Astrocyte of the spinal cord (primary cell): ENCODE results near the gene HOXB4.

ENCODE experiments used
- DNase-seq: peaks from one replicate; pipeline ENCODE4 v3.0.0; 2011; ENCODE audit warnings: low read depth, low spot score
- H3K4me3 ChIP-seq: 2 replicates; pipeline ENCODE4 v1.5.1; 2011; ENCODE audit warnings: low read depth, mild to moderate bottlenecking, low read length, moderate library complexity
- CTCF ChIP-seq: IDR thresholded peaks from 2 replicates; pipeline ENCODE4 v1.5.1; 2012; ENCODE audit warnings: low read depth, mild to moderate bottlenecking, low read length, inconsistent platforms
- in situ Hi-C: cut with HindIII; loops from 2 replicates; pipeline ENCODE4 v1.10.0; 2017; ENCODE audit warnings: low sequenced_read_pairs

HOXB4 gene

DNA sequence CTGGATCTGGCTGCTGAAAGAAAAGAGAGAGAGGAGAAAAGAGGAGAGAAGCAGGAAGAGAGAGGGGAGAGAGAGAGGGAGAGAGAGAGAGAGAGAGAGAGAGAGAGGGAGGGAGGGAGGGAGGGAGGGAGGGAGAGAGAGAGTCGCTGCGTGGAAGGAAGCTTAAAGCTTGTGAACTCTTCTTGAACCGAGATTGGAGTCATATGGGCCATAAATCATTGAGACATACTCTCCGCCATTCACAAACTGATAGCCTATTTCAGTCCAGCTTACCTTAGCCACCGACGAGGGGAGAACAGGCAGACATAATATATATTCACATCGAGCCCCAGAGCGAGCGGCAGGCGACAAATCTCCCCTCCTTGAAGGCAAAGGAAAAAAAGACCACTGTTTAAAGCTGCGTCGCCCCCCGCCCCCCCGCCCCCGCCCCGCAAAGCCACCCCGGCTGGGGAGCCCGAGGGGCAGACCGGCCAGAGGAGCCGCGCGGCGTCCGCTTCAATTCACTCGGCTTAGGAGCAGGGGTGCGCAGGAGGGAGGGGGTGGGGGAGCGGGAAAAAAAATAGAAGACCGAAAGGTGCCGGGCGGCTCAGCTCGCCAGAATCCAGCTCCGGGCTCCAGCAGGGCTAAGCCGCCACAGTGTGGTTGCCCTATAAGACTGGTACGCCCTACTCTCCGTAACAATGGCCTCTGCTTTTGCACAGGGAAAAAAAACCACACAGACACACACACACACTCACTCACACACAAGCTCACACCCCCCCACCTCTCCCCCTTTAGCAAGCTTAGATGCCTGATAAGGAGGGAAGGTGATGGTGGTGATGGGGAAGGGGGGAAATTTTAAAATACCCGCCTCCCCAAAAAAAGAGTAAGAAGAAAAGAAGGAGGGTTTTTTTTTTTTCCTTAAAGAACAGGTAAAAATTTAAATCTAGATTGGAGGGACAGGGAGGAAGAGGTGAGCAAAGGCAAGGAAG lies 22.6 kb downstream of the HOXB4 start:
- peak overlapping the region; percentile 51 for H3K4me3 ChIP-seq
- TF ChIP-seq CTCF, result no peak
- DNase-seq, result peak; percentile 92
- in situ Hi-C loops, result no loop called here

DNA sequence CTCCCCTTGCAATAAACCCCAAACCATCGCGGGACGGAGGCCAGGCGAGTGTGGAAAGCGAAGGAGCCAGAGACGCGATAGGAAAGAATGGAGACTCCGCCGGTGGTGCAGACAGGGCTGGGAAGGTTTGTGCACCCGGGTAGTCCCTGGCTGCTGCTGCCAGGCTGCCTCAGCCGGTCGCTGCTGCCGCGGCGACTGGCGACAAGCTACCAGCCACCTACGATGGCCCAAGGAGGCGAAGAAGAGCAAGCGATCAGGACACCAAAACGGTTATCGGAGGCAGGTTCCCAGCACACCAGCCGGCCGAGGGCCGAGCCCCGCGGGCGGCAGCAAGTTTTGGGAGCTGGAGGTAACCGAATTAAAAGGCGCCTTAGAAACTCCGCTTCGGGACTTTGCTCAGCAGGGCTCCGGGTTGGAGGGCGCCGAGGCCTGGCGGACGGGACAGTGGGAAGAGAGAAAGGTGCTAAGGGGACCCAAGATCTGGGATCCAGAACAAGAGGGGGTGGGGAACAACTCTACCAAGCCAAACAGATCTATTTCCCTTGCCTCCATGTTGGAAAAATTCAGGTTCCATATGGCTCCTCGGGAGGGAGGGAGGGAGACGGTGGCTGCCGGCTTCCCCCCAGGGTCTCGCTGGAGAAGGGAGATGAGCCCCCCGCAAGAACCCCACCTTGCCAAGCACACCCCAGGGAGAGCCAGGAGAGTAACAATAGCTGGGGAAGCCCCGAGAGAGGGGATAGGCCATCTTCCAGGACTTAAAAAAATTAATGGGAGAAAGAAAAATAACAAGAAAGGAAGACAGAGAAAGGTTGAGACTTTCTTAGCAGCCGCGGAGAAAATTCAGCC lies 23.5 kb downstream of the HOXB4 start:
- DNase-seq, result no peak
- peak overlapping the region; percentile 51 for H3K4me3 ChIP-seq
- no peak for TF ChIP-seq CTCF
- in situ Hi-C loops, result no loop called here

GRCh38 chr17:48553826-48554225 lies 24.3 kb downstream of the HOXB4 start:
- peak overlapping the region; percentile 51 for H3K4me3 ChIP-seq
- no peak for DNase-seq
- in situ Hi-C loops, result no loop called here
- no peak for TF ChIP-seq CTCF

- in situ Hi-C loops, result no loop called here
- H3K4me3 ChIP-seq, result peak overlapping the region; percentile 14
- no peak for TF ChIP-seq CTCF
- DNase-seq, result no peak
These were observed 25.0 kb downstream of the HOXB4 start for GRCh38 chr17:48553190-48553547.

- peak overlapping the region; percentile 16 for H3K4me3 ChIP-seq
- in situ Hi-C loops, result no loop called here
These were observed 25.5 kb downstream of the HOXB4 start for GRCh38 chr17:48552466-48553189.

More at GRCh38 chr17:48552466-48553189, 25.5 kb downstream of the HOXB4 start:
- DNase-seq, result peak; percentile 72
- no peak for TF ChIP-seq CTCF
